MV-4-11 (cell line): ENCODE measurements around the gene LSM11.
"Not testable (repeated sequence)": the region's sequence is repeated elsewhere in the genome, so short reads cannot be mapped to it uniquely, and the experiment has no call there.

Experiments
- DNase-seq: peaks from one replicate; lab custom pipeline; 2025; lab: John Stamatoyannopoulos, UW

The LSM11 gene

GRCh38 chr5:157743163-157744050 lies at the start of gene LSM11:
Gene LSM11 (plus strand): TSS chr5:157743712. CDS start chr5:157743751, 39 bp downstream.
- DNase-seq = peak; percentile 68

GRCh38 chr5:157693816-157694215 lies 49.7 kb upstream of the LSM11 start:
- DNase-seq = not testable (repeated sequence)

DNA sequence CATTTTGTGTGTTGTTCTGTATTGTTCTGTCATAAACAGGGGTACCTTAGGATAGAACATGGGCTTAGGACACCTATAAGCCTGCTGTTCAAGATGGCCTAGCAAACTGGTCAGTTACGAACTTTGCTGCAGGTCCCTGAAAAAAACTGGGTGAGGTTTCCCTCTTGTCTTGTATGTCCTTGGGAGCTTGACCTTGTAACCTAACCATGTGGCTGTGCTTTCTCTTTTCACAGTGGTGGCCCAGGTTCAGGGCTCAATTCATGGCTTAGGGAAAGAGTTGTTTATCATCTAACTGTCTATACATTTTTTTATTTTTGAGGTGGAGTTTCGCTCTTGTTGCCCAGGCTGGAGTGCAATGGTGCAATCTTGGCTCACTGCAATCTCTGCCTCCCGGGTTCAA lies 47.4 kb upstream of the LSM11 start:
- DNase-seq = not testable (repeated sequence)

- DNase-seq = not testable (repeated sequence)
Measured at GRCh38 chr5:157698674-157699073, 44.8 kb upstream of the LSM11 start.

DNA sequence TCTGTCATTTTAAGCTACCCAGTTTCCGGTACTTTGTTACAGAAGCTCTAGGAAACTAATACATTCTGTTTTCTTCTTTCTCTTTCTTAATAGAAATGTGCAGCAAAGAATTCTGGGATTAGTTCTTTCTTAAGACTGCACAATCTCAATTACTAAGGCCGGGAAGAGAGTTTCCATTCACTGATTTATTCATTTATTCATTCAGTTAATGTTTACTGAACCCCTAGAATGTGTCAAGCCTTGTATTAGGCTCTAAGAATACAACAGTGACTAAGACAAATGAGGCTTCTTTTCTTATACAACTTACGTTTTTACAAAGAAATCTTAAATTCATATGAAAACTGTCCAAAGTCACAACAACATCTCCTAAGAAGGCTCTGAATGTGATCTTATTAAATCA lies 39.8 kb upstream of the LSM11 start:
- DNase-seq = no peak

DNA sequence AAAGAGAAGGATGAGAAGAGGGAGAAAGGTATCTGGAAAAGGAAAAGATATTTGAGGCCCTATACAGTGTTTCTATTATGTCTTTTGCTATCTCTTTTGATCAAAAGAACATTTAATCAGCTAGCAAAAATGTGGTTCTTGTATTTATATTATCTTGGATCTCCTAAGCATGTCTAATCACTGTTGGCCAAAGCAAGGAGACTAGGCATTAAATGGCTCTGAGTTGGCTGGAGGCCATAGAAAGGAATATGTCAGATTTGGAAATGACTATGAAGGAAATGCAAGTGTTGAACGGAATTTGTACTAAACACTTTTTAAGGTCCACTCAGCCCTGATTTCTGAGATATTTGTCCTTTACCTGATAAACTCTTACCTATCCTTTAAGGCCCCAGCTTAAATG lies 34.6 kb upstream of the LSM11 start:
- no peak for DNase-seq

- no peak for DNase-seq
Measured at GRCh38 chr5:157709346-157709745, 34.2 kb upstream of the LSM11 start.

GRCh38 chr5:157710431-157710830 lies 33.1 kb upstream of the LSM11 start:
- no peak for DNase-seq

GRCh38 chr5:157710882-157711281 lies 32.6 kb upstream of the LSM11 start:
- peak; percentile 4 for DNase-seq

GRCh38 chr5:157713830-157714595 lies 29.5 kb upstream of the LSM11 start:
- DNase-seq = no peak

- no peak for DNase-seq
Measured at GRCh38 chr5:157714596-157714864, 29.0 kb upstream of the LSM11 start.

DNA sequence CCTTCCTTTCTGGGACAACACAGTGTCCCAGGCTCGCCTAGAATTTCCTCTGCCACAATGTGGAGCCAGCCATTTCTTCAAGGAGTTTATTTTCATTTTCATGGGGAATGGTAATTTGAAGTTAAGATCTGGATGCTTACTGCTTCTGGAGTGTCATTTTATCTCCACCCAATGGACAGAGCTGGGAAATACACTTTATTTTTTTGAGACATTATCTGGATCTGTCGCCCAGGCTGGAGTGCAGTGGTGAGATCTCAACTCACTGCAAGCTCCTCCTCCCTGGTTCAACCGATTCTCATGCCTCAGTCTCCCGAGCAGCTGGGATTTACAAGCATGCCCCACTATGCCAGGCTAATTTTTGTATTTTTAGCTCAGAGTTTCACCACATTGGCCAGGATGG lies 25.0 kb upstream of the LSM11 start:
- peak; percentile 42 for DNase-seq

GRCh38 chr5:157719245-157719644 lies 24.3 kb upstream of the LSM11 start:
- no peak for DNase-seq

DNA sequence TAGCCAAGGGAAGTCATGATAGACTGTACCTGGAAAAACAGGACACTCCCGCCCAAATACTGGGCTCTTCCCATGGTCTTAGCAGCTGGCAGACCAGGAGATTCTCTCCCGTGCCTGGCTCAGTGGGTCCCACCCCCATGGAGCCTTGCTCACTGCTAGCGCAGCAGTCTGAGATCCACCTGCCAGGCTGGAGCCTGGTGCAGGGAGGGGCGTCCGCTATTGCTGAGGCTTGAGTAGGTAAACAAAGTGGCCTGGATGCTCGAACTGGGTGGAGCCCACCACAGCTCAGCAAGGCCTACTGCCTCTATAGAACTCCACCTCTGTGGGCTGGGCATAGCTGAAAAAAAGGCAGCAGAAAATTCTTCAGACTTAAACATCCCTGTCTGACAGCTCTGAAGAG lies 22.4 kb upstream of the LSM11 start:
- no peak for DNase-seq

GRCh38 chr5:157722895-157723294 lies 20.6 kb upstream of the LSM11 start:
- DNase-seq = not testable (repeated sequence)

DNA sequence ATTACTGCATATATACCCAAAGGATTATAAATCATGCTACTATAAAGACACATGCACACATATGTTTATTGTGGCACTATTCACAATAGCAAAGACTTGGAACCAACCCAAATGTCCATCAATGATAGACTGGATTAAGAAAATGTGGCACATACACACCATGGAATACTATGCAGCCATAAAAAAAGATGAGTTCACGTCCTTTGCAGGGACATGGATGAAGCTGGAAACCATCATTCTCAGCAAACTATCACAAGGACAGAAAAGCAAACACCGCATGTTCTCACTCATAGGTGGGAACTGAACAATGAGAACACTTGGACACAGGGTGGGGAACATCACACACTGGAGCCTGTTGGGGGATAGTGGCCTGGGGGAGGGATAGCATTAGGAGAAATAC lies 16.9 kb upstream of the LSM11 start:
- not testable (repeated sequence) for DNase-seq

DNA sequence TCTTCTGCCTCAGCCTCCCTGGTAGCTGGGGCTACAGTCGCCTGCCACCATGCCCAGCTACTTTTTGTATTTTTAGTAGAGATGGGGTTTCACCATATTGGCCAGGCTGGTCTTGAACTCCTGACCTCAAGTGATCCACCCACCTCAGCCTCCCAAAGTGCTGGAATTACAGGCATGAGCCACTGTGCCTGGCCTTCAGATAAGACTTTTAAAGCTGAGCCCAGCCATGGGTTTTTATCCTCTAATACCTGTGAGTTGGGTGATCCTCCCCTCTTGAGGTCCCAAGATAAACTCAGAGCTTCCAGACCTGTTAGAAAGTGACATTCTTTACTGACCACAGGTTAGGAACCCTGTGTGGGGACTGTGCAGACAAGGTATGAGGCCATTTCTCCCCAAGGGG lies 15.7 kb upstream of the LSM11 start:
- not testable (repeated sequence) for DNase-seq

DNA sequence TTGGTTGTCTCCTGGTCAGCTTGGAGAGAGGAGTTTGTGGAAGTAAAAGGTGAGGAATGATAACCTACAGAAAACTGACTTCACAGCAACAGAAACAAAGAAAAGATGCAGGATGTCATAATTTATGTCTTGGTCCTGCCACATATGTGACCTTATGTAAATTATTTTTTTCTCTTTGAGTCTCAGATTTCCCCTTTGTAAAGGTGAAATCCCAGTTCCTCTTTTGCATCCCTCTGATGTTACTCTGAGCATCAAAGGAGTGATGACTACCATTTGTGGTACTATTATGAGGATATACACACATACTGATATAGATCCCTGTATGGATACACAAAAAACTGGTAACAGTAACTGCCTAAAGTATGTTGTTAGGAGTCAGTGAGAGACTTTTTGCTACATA lies 13.7 kb upstream of the LSM11 start:
- no peak for DNase-seq

DNA sequence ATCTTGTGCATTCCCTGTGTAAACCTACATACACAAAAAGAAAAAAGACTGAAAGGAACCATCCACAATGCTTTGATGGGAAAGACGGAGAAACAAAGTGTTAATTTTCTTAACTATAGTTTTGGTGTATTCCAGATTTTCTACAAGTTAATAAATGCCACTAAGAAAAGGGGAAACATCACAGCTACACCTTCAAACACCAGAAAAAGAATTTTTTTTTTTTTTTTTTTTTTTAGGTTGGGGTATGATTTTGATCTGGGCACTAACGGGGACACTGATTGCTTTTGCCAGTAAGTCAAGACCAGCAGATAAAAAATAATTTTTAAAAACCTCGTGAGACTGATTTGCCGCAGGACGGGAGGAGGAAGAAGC lies 12.6 kb upstream of the LSM11 start:
- DNase-seq = no peak

- DNase-seq = peak; percentile 95
Measured at GRCh38 chr5:157731272-157732129, 12.0 kb upstream of the LSM11 start, which contains the start of gene THG1L. Gene THG1L (plus strand): TSS chr5:157731420. CDS start chr5:157731441, 21 bp downstream.

DNA sequence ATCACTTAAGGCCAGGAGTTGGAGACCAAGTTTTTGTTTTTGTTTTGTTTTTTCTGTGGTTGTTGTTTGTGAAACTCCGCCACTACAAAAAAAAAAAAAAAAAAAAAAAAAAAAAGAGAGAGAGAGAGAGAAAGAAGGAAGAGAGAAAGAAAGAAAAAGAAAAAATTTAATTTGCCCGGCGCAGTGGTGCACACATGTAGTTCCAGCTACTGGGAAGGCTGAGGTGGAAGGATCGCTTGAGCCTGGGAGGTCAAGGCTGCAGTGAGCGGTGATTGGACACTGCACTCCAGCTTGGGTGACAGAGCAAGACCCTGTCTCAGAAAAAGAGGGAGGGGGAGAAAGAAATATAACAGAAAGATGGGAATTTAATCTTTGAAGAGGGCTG lies 11.4 kb upstream of the LSM11 start:
- DNase-seq = no peak

GRCh38 chr5:157732596-157733262 lies 10.8 kb upstream of the LSM11 start:
- no peak for DNase-seq
